HepG2 (cell line): Measurements from ENCODE around the gene RHOXF2. TPM values are rescaled to one million over a fixed set of nuclear protein-coding genes. Genes with fewer than 3 reads are reported as not detected.

Experiments used
- ATAC-seq: fragments of 200-7000 bp; cut with Tn5 transposase; 3 replicates; pipeline ENCODE4 v1.9.1; 2020; ENCODE audit warnings: mild to moderate bottlenecking, moderate library complexity
- BruUV-seq: library from RNA; stranded (reverse); fragments of 400-500 nt; replicated peaks from 2 replicates; lab custom pipeline; 2021; lab: Mats Ljungman, UMichigan
- CTCF ChIA-PET: fragments of 300-600 bp; formaldehyde crosslinking; extraction: SDS; loops from one replicate; lab custom pipeline; 2021; ENCODE audit warnings: low total read pairs, inconsistent platforms, low intra/inter-chr PET ratio; lab: Yijun Ruan, JAX
- POLR2A ChIA-PET: fragments of 350-600 bp; sonication (Branson Sonifier 250); formaldehyde crosslinking; loops from one replicate; lab custom pipeline; 2020; ENCODE audit warnings: antibody characterized with exemption, inconsistent platforms; lab: Yijun Ruan, JAX
- DNase-seq: peaks from one replicate; pipeline ENCODE4 v3.0.0-alpha.2; 2015; ENCODE audit warnings: low spot score
- FAIRE-seq: peaks from 3 replicates; lab custom pipeline; 2011; peaks lifted over from hg19 to GRCh38; lab: Jason Lieb, UNC
- H2AFZ ChIP-seq: one replicate; pipeline ENCODE4 v1.6.1; 2011; ENCODE audit warnings: low read length, inconsistent platforms
- H3K27ac ChIP-seq: fragments of 300-600 bp; 3 replicates; pipeline ENCODE4 v1.8.0; 2011; ENCODE audit warnings: mixed run types, mild to moderate bottlenecking, mixed read lengths, low read length, inconsistent platforms; ENCODE audit not compliant: insufficient read depth; ENCODE audit errors: extremely low read length
- H3K27me3 ChIP-seq, 2 experiments: fragments of 200-600 bp in 1 of 2; 2 replicates in 1 of 2; 3 replicates in 1 of 2; pipeline versions ENCODE4 v1.6.0 to v1.8.0; 2011; ENCODE audit warnings: low read length in 2 of 2, mild to moderate bottlenecking in 2 of 2, moderate library complexity in 2 of 2, inconsistent platforms in 1 of 2; ENCODE audit not compliant: insufficient read depth in 2 of 2, control insufficient read depth in 1 of 2
- H3K36me3 ChIP-seq, 2 experiments: fragments of 200-600 bp in 1 of 2; replicated peaks in 1 of 2; 2 replicates in 1 of 2; 3 replicates in 1 of 2; pipeline versions ENCODE4 v1.5.1 to v1.8.0; 2011; ENCODE audit warnings: low read length in 2 of 2, inconsistent platforms in 1 of 2; ENCODE audit not compliant: insufficient read depth in 2 of 2, control insufficient read depth in 1 of 2
- H3K4me1 ChIP-seq: 2 replicates; pipeline ENCODE4 v1.5.1; 2012; ENCODE audit warnings: low read length, inconsistent platforms; ENCODE audit not compliant: insufficient read depth
- H3K4me2 ChIP-seq: 2 replicates; pipeline ENCODE4 v1.6.0; 2011; ENCODE audit warnings: low read depth, low read length, inconsistent platforms
- H3K4me3 ChIP-seq, 3 experiments: fragments of 200-600 bp in 1 of 3; sonication (generic), shearing (Covaris generic) in 1 of 3; replicated peaks in 1 of 3; 2 replicates each; pipeline ENCODE4 v1.5.1; 2011 to 2016; ENCODE audit warnings: low read length in 3 of 3, inconsistent platforms in 2 of 3, low read depth in 2 of 3, mild to moderate bottlenecking in 2 of 3, control low read depth in 1 of 3, mixed read lengths in 1 of 3; ENCODE audit not compliant: insufficient read depth in 1 of 3
- H3K79me2 ChIP-seq: one replicate; pipeline ENCODE4 v1.6.1; 2011; ENCODE audit warnings: low read length, inconsistent platforms; ENCODE audit not compliant: insufficient read depth
- H3K9ac ChIP-seq: 2 replicates; pipeline ENCODE4 v1.6.0; 2011; ENCODE audit warnings: mild to moderate bottlenecking, low read depth, low read length, inconsistent platforms; ENCODE audit not compliant: insufficient read depth
- H3K9me3 ChIP-seq: 2 replicates; pipeline ENCODE4 v1.5.1; 2012; ENCODE audit warnings: mild to moderate bottlenecking, low read length
- H4K20me1 ChIP-seq: 2 replicates; pipeline ENCODE4 v1.6.0; 2011; ENCODE audit warnings: inconsistent platforms, mild to moderate bottlenecking, low read length, moderate library complexity; ENCODE audit not compliant: insufficient read depth
- CHCHD3 ChIP-seq: sonication (generic); formaldehyde crosslinking; IDR thresholded peaks from 2 replicates; pipeline ENCODE4 v1.8.0; 2022; ENCODE audit warnings: mild to moderate bottlenecking, missing genetic modification reagents, moderate library complexity
- HMGA1 ChIP-seq: sonication (generic); formaldehyde crosslinking; conservative IDR thresholded peaks from 2 replicates; pipeline ENCODE4 v1.4.0; 2020; ENCODE audit warnings: missing genetic modification reagents
- HOXA9 ChIP-seq: sonication (generic); formaldehyde crosslinking; IDR thresholded peaks from 2 replicates; pipeline ENCODE4 v1.8.1; 2022; ENCODE audit warnings: missing genetic modification reagents, mild to moderate bottlenecking, moderate library complexity, borderline replicate concordance
- NFATC3 ChIP-seq: sonication (generic); formaldehyde crosslinking; IDR thresholded peaks from 2 replicates; pipeline ENCODE4 v1.5.1; 2020; ENCODE audit warnings: mild to moderate bottlenecking, missing genetic modification reagents
- PREB ChIP-seq: sonication (generic); formaldehyde crosslinking; IDR thresholded peaks from 2 replicates; pipeline ENCODE4 v1.4.0; 2020; ENCODE audit warnings: missing genetic modification reagents
- RBAK ChIP-seq: sonication (generic); formaldehyde crosslinking; IDR thresholded peaks from 2 replicates; pipeline ENCODE4 v1.5.1; 2020; ENCODE audit warnings: mild to moderate bottlenecking, missing genetic modification reagents
- SAFB2 ChIP-seq: sonication (generic); formaldehyde crosslinking; IDR thresholded peaks from 2 replicates; pipeline ENCODE4 v1.5.1; 2020; ENCODE audit warnings: missing genetic modification reagents, low read depth, mild to moderate bottlenecking, borderline replicate concordance
- SP5 ChIP-seq: IDR thresholded peaks from 2 replicates; pipeline ENCODE4 v1.6.1; 2016; ENCODE audit warnings: low read depth, borderline replicate concordance
- ZBTB44 ChIP-seq: sonication (generic); formaldehyde crosslinking; IDR thresholded peaks from 2 replicates; pipeline ENCODE4 v1.4.0; 2020; ENCODE audit warnings: missing genetic modification reagents
- ZFX ChIP-seq: sonication (generic); formaldehyde crosslinking; IDR thresholded peaks from 2 replicates; pipeline ENCODE4 v1.4.0; 2020; ENCODE audit warnings: mild to moderate bottlenecking, low read depth, missing genetic modification reagents, moderate library complexity
- WGBS: methylation state at CpG from one replicate; pipeline ENCODE4 v1.1.6; 2017; ENCODE audit warnings: low lambda C conversion rate; 5-methylcytosine and 5-hydroxymethylcytosine counted together
- in situ Hi-C: cut with HindIII; loops from 2 replicates; pipeline ENCODE4 v1.10.0; 2017; ENCODE audit warnings: low pct_unique_long_range_greater_than_20kb; ENCODE audit not compliant: extremely low pct_ligation_motif_present
- intact Hi-C: fragments of 100-400 bp; cut with micrococcal nuclease; formaldehyde crosslinking; loops from one replicate; pipeline ENCODE4 v1.10.0; 2022; ENCODE audit not compliant: unreplicated experiment
- polyA plus RNA-seq, 8 experiments: library from polyadenylated mRNA; depleted of rRNA in 3 of 8; stranded (reverse) in 7 of 8; unstranded in 1 of 8; fragments of >200 nt; fragmentation: Illumina TruSeq in 4 of 8; extraction: Trizol in 4 of 8; gene quantifications; 2 replicates each; pipeline versions ENCODE4 v1.2.1 to v1.2.3, GENCODE V29; 2011 to 2016; ENCODE audit warnings: low read depth in 4 of 8, missing spikeins in 1 of 8, mixed read lengths in 1 of 8; ENCODE audit not compliant: insufficient read depth in 1 of 8
- total RNA-seq, 5 experiments: library from RNA; depleted of rRNA; stranded (reverse); fragments of >200 nt; fragmentation: Illumina TruSeq; extraction: Trizol; gene quantifications; 2 replicates each; pipeline ENCODE4 v1.2.3, GENCODE V29; 2016; ENCODE audit warnings: low read depth in 1 of 5
- TF ChIP-seq, protein P1 (sequence below): sonication (generic); formaldehyde crosslinking; IDR thresholded peaks from 2 replicates; pipeline ENCODE4 v1.4.0; 2020; ENCODE audit warnings: missing genetic modification reagents, low read depth, mild to moderate bottlenecking, borderline replicate concordance
- TF ChIP-seq, protein P2 (sequence below): sonication (generic); formaldehyde crosslinking; IDR thresholded peaks from 2 replicates; pipeline ENCODE4 v1.9.0; 2021; ENCODE audit warnings: mild to moderate bottlenecking, missing genetic modification reagents

Gene RHOXF2
- total and polyA plus RNA-seq, 2 of the 13 experiments (the other 11 are each of a cell fraction or from before 2014, with no cell fraction given) = not detected

- no peak for TF ChIP-seq ZBTB44 (CRISPR knock-in tag)
- TF ChIP-seq NFATC3 (CRISPR knock-in tag) = no peak
- no peak for TF ChIP-seq HMGA1 (CRISPR knock-in tag)
- TF ChIP-seq, protein P1, sequence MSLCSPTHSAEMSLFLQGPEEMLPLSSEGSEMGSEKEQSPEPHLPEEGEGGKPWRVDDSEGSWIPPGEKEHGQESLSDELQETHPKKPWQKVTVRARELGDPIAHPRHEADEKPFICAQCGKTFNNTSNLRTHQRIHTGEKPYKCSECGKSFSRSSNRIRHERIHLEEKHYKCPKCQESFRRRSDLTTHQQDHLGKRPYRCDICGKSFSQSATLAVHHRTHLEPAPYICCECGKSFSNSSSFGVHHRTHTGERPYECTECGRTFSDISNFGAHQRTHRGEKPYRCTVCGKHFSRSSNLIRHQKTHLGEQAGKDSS = no peak
- no peak for TF ChIP-seq HOXA9 (CRISPR knock-in tag)
- TF ChIP-seq PREB = no peak
- TF ChIP-seq, all 625 proteins: peak for 0
Measured at GRCh38 chrX:120136840-120137239, 21.6 kb upstream of the RHOXF2 start (continued).

DNA sequence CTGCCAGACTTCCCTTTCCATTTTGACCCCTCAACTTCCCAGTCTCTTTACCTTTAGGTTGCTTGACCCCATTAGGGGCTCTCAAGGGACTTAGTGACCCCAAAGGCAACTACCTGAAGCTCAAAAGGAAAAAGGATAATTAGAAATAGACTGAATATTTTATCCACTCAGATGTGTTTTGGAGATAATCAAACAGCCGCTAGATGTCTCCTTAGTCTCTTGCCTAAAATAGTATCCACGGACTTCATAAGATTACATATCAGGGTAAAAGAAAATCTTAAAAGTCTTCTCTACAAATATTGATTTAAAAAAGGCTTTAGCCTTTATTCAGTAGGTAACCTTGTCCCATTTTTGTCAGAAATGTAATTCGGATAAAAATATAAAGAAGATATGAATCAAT is 21.0 kb upstream of the RHOXF2 start:
- BruUV-seq = no TSS peak
- Histone ChIP-seq H3K79me2 (no peaks in the 10 kb centered on the region), H4K20me1 (no peaks in the 10 kb centered on the region), H2AFZ (no peak overlapping the region), H3K4me3 (no peak overlapping the region), H3K9me3 (no peaks in the 10 kb centered on the region), H3K4me1 (no peaks in the 10 kb centered on the region), H3K9ac (no peak overlapping the region), H3K4me2 (no peak overlapping the region), H3K27me3 (no peaks in the 10 kb centered on the region), H3K36me3 (no peaks in the 10 kb centered on the region), H3K27ac (no peak overlapping the region)
- WGBS = 9% methylated on average over 3 of the region's 3 CpGs
- CTCF ChIA-PET = no interaction called here
- intact Hi-C loops = no loop called here
- in situ Hi-C loops = loop anchor here (25.0 kb wide), 1 partner anchor 150 kb away; no protein-coding TSS in a partner anchor
- POLR2A ChIA-PET = no interaction called here
- no peak for ATAC-seq
- DNase-seq = no peak
- FAIRE-seq = no peak
- TF ChIP-seq RBAK (no peak), SP5 (no peak), SAFB2 (no peak), ZFX (CRISPR knock-in tag) (no peak), CHCHD3 (no peak)
- TF ChIP-seq, protein P2, sequence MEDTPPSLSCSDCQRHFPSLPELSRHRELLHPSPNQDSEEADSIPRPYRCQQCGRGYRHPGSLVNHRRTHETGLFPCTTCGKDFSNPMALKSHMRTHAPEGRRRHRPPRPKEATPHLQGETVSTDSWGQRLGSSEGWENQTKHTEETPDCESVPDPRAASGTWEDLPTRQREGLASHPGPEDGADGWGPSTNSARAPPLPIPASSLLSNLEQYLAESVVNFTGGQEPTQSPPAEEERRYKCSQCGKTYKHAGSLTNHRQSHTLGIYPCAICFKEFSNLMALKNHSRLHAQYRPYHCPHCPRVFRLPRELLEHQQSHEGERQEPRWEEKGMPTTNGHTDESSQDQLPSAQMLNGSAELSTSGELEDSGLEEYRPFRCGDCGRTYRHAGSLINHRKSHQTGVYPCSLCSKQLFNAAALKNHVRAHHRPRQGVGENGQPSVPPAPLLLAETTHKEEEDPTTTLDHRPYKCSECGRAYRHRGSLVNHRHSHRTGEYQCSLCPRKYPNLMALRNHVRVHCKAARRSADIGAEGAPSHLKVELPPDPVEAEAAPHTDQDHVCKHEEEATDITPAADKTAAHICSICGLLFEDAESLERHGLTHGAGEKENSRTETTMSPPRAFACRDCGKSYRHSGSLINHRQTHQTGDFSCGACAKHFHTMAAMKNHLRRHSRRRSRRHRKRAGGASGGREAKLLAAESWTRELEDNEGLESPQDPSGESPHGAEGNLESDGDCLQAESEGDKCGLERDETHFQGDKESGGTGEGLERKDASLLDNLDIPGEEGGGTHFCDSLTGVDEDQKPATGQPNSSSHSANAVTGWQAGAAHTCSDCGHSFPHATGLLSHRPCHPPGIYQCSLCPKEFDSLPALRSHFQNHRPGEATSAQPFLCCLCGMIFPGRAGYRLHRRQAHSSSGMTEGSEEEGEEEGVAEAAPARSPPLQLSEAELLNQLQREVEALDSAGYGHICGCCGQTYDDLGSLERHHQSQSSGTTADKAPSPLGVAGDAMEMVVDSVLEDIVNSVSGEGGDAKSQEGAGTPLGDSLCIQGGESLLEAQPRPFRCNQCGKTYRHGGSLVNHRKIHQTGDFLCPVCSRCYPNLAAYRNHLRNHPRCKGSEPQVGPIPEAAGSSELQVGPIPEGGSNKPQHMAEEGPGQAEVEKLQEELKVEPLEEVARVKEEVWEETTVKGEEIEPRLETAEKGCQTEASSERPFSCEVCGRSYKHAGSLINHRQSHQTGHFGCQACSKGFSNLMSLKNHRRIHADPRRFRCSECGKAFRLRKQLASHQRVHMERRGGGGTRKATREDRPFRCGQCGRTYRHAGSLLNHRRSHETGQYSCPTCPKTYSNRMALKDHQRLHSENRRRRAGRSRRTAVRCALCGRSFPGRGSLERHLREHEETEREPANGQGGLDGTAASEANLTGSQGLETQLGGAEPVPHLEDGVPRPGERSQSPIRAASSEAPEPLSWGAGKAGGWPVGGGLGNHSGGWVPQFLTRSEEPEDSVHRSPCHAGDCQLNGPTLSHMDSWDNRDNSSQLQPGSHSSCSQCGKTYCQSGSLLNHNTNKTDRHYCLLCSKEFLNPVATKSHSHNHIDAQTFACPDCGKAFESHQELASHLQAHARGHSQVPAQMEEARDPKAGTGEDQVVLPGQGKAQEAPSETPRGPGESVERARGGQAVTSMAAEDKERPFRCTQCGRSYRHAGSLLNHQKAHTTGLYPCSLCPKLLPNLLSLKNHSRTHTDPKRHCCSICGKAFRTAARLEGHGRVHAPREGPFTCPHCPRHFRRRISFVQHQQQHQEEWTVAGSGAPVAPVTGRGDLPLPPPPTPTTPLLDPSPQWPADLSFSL (CRISPR knock-in tag) = no peak
